COLO668 (cell line): ENCODE data around the gene APOBEC3F.
"Not testable (repeated sequence)": the region's sequence is repeated elsewhere in the genome, so short reads cannot be mapped to it uniquely, and the experiment has no call there.

Experiments used
- DNase-seq: peaks from one replicate; lab custom pipeline; 2025; ENCODE audit not compliant: unreplicated experiment; lab: John Stamatoyannopoulos, UW

Gene APOBEC3F

GRCh38 chr22:39068033-39068785, 27.5 kb downstream of the APOBEC3F start:
- DNase-seq, result no peak

GRCh38 chr22:39070186-39070585, 29.5 kb downstream of the APOBEC3F start:
- DNase-seq, result no peak

- DNase-seq, result not testable (repeated sequence)
Observed at GRCh38 chr22:39072581-39072981, 31.9 kb downstream of the APOBEC3F start.

GRCh38 chr22:39073981-39074380, 33.3 kb downstream of the APOBEC3F start:
- no peak for DNase-seq

- not testable (repeated sequence) for DNase-seq
Observed at GRCh38 chr22:39076155-39077025, 35.7 kb downstream of the APOBEC3F start.

- DNase-seq, result not testable (repeated sequence)
Observed at GRCh38 chr22:39077026-39077840, 36.6 kb downstream of the APOBEC3F start, which contains the start of gene APOBEC3G. Gene APOBEC3G, plus strand, starts transcription at chr22:39077275. Its CDS starts 87 bp downstream, at chr22:39077362.

- DNase-seq, result not testable (repeated sequence)
Observed at GRCh38 chr22:39077912-39078311, 37.2 kb downstream of the APOBEC3F start.

GRCh38 chr22:39078329-39078728, 37.7 kb downstream of the APOBEC3F start:
- no peak for DNase-seq

GRCh38 chr22:39079054-39079637, 38.5 kb downstream of the APOBEC3F start:
- DNase-seq, result not testable (repeated sequence)

- no peak for DNase-seq
Observed at GRCh38 chr22:39080052-39080762, 39.5 kb downstream of the APOBEC3F start.

GRCh38 chr22:39081016-39081415, 40.4 kb downstream of the APOBEC3F start:
- DNase-seq, result no peak

- DNase-seq, result no peak
Observed at GRCh38 chr22:39081598-39081997, 40.9 kb downstream of the APOBEC3F start.

- no peak for DNase-seq
Observed at GRCh38 chr22:39083212-39084165, 42.8 kb downstream of the APOBEC3F start.

- no peak for DNase-seq
Observed at GRCh38 chr22:39084666-39085065, 44.0 kb downstream of the APOBEC3F start.

- DNase-seq, result no peak
Observed at GRCh38 chr22:39087098-39087497, 46.4 kb downstream of the APOBEC3F start.

- no peak for DNase-seq
Observed at GRCh38 chr22:39087881-39088684, 47.4 kb downstream of the APOBEC3F start.

- no peak for DNase-seq
Observed at GRCh38 chr22:39088685-39089032, 48.0 kb downstream of the APOBEC3F start.

- DNase-seq, result no peak
Observed at GRCh38 chr22:39089928-39090327, 49.3 kb downstream of the APOBEC3F start.
